Thyroid gland (tissue), 4 donors: ENCODE measurements around the gene ACKR4.

Experiments used
- CTCF ChIP-seq, 6 experiments: fragments of 200-600 bp in 3 of 6; fragments of 450-650 bp in 3 of 6; sonication (generic) in 3 of 6; IDR thresholded peaks; one replicate each; pipeline ENCODE4 v1.5.1; 2016 to 2019; ENCODE audit warnings: antibody characterized with exemption in 6 of 6, mild to moderate bottlenecking in 2 of 6, inconsistent platforms in 1 of 6, moderate library complexity in 1 of 6
- POLR2A ChIP-seq, 2 donors: fragments of 450-650 bp; IDR thresholded peaks; one replicate each; pipeline ENCODE4 v1.6.1; 2017; ENCODE audit warnings: antibody characterized with exemption in 2 of 2, mild to moderate bottlenecking in 2 of 2, moderate library complexity in 1 of 2

- no peak for TF ChIP-seq CTCF (IDR thresholded peaks at IDR 0.05)
- no peak for TF ChIP-seq POLR2A (IDR thresholded peaks at IDR 0.05)
Observed at GRCh38 chr3:132569153-132569552, 27.9 kb upstream of the ACKR4 start.
